HG03066 (cell line): ENCODE data around the gene LRRFIP2.

Experiments used
- ATAC-seq: cut with Tn5 transposase; IDR thresholded peaks from one replicate; pipeline ENCODE4 v1.9.1; 2021; ENCODE audit warnings: low read depth; ENCODE audit not compliant: unreplicated experiment

Gene LRRFIP2

GRCh38 chr3:37194533-37194932, 20.2 kb upstream of the LRRFIP2 start:
- no peak for ATAC-seq

GRCh38 chr3:37190667-37191066, 16.3 kb upstream of the LRRFIP2 start:
- no peak for ATAC-seq

- no peak for ATAC-seq
These were observed 14.7 kb upstream of the LRRFIP2 start for GRCh38 chr3:37189109-37189508.

- ATAC-seq = no peak
These were observed 9.6 kb upstream of the LRRFIP2 start for GRCh38 chr3:37183976-37184375.

GRCh38 chr3:37183375-37183831, 9.0 kb upstream of the LRRFIP2 start:
- ATAC-seq = no peak

GRCh38 chr3:37182816-37183215, 8.4 kb upstream of the LRRFIP2 start:
- ATAC-seq = no peak

GRCh38 chr3:37181756-37182155, 7.4 kb upstream of the LRRFIP2 start:
- no peak for ATAC-seq

- no peak for ATAC-seq
These were observed 5.0 kb upstream of the LRRFIP2 start for GRCh38 chr3:37179144-37179967.

- ATAC-seq = no peak
These were observed 576 bp downstream of the LRRFIP2 start for GRCh38 chr3:37173806-37174205.

GRCh38 chr3:37171144-37171543, 3.2 kb downstream of the LRRFIP2 start:
- no peak for ATAC-seq

- no peak for ATAC-seq
These were observed 3.9 kb downstream of the LRRFIP2 start for GRCh38 chr3:37170513-37170912.

GRCh38 chr3:37170060-37170459, 4.3 kb downstream of the LRRFIP2 start:
- ATAC-seq = no peak

GRCh38 chr3:37168896-37169295, 5.5 kb downstream of the LRRFIP2 start:
- no peak for ATAC-seq

GRCh38 chr3:37163262-37164015, 10.9 kb downstream of the LRRFIP2 start:
- ATAC-seq = peak; percentile 32

- peak; percentile 60 for ATAC-seq
These were observed 11.7 kb downstream of the LRRFIP2 start for GRCh38 chr3:37162501-37163245.

GRCh38 chr3:37161351-37161750, 13.0 kb downstream of the LRRFIP2 start:
- ATAC-seq = no peak

- ATAC-seq = no peak
These were observed 18.6 kb downstream of the LRRFIP2 start for GRCh38 chr3:37155782-37156181.

- no peak for ATAC-seq
These were observed 19.6 kb downstream of the LRRFIP2 start for GRCh38 chr3:37154668-37155314.

- ATAC-seq = no peak
These were observed 23.8 kb downstream of the LRRFIP2 start for GRCh38 chr3:37150621-37151020.

- no peak for ATAC-seq
These were observed 25.1 kb downstream of the LRRFIP2 start for GRCh38 chr3:37149257-37149656.

GRCh38 chr3:37148208-37148607, 26.2 kb downstream of the LRRFIP2 start:
- ATAC-seq = no peak
